Dermis blood vessel endothelial cell (primary cell): ENCODE data around the gene SDF2L1. TPM values are rescaled to one million over a fixed set of nuclear protein-coding genes. Genes with fewer than 3 reads are reported as not detected.

Source experiments
- DNase-seq: peaks from one replicate; pipeline ENCODE4 v3.0.0; 2010
- total RNA-seq: library from RNA; depleted of rRNA; stranded (reverse); fragments of >200 nt; gene quantifications from 2 replicates; pipeline ENCODE4 v1.2.3, GENCODE V29; 2014

Gene SDF2L1
- total RNA-seq, 1 donor from 2014 or later, result 31.1 TPM

- no peak for DNase-seq
These were observed 19.8 kb upstream of the SDF2L1 start for GRCh38 chr22:21622011-21622918.

- no peak for DNase-seq
These were observed 19.0 kb upstream of the SDF2L1 start for GRCh38 chr22:21622919-21623647.

GRCh38 chr22:21623648-21623970 is 18.5 kb upstream of the SDF2L1 start:
- DNase-seq, result no peak

- peak; percentile 58 for DNase-seq
These were observed 17.8 kb upstream of the SDF2L1 start for GRCh38 chr22:21624120-21624879.

- no peak for DNase-seq
These were observed 17.0 kb upstream of the SDF2L1 start for GRCh38 chr22:21624880-21625791.

GRCh38 chr22:21626073-21626734 is 15.9 kb upstream of the SDF2L1 start:
- DNase-seq, result no peak

GRCh38 chr22:21626735-21627469 is 15.2 kb upstream of the SDF2L1 start:
- no peak for DNase-seq

- DNase-seq, result no peak
These were observed 13.5 kb upstream of the SDF2L1 start for GRCh38 chr22:21628386-21629254.

GRCh38 chr22:21629255-21630149 is 12.6 kb upstream of the SDF2L1 start, which contains the start of gene YDJC:
Gene YDJC (minus strand): TSS chr22:21630022. CDS start chr22:21630014, 8 bp downstream.
- DNase-seq, result peak; percentile 96

- no peak for DNase-seq
These were observed 11.1 kb upstream of the SDF2L1 start for GRCh38 chr22:21631025-21631424.

GRCh38 chr22:21632237-21632895 is 9.7 kb upstream of the SDF2L1 start, which contains the start of gene CCDC116:
Gene CCDC116 (plus strand): TSS chr22:21632760. CDS start chr22:21633182, 422 bp downstream.
- DNase-seq, result peak; percentile 37

- DNase-seq, result no peak
These were observed 9.2 kb upstream of the SDF2L1 start for GRCh38 chr22:21632931-21633330.

GRCh38 chr22:21633481-21633880 is 8.6 kb upstream of the SDF2L1 start:
- no peak for DNase-seq

- DNase-seq, result no peak
These were observed 8.0 kb upstream of the SDF2L1 start for GRCh38 chr22:21634081-21634480.

- DNase-seq, result no peak
These were observed 7.3 kb upstream of the SDF2L1 start for GRCh38 chr22:21634844-21635243.

- DNase-seq, result no peak
These were observed 6.2 kb upstream of the SDF2L1 start for GRCh38 chr22:21635771-21636510.

- DNase-seq, result no peak
These were observed 5.4 kb upstream of the SDF2L1 start for GRCh38 chr22:21636629-21637218.
